H9 (cell line): ENCODE results near the gene SLC52A3. TPM values are rescaled to one million over a fixed set of nuclear protein-coding genes. Genes with fewer than 3 reads are reported as not detected.

Experiments
- DNase-seq: peaks from one replicate; pipeline ENCODE4 v3.0.0-alpha.2; 2017
- H2AFZ ChIP-seq: one replicate; pipeline ENCODE4 v1.6.1; 2013; ENCODE audit warnings: mild to moderate bottlenecking, low read length, control low read depth, moderate library complexity
- H2AK5ac ChIP-seq: 2 replicates; pipeline ENCODE4 v1.6.1; 2013; ENCODE audit warnings: low read length, control low read depth, mixed read lengths; ENCODE audit not compliant: insufficient read length
- H2BK120ac ChIP-seq: one replicate; pipeline ENCODE4 v1.6.1; 2013; ENCODE audit warnings: low read depth, mild to moderate bottlenecking, low read length, control low read depth, inconsistent platforms; ENCODE audit not compliant: poor library complexity, severe bottlenecking
- H2BK12ac ChIP-seq: 2 replicates; pipeline ENCODE4 v1.6.1; 2013; ENCODE audit warnings: low read length, control low read depth, mixed read lengths, low read depth; ENCODE audit not compliant: insufficient read length
- H2BK15ac ChIP-seq: 2 replicates; pipeline ENCODE4 v1.6.1; 2013; ENCODE audit warnings: low read depth, low read length, control low read depth
- H2BK20ac ChIP-seq: one replicate; pipeline ENCODE4 v1.6.1; 2013; ENCODE audit warnings: low read depth, mild to moderate bottlenecking, low read length, control low read depth, inconsistent platforms; ENCODE audit not compliant: poor library complexity, severe bottlenecking
- H2BK5ac ChIP-seq: 2 replicates; pipeline ENCODE4 v1.6.1; 2013; ENCODE audit warnings: low read length, control low read depth, mixed read lengths; ENCODE audit not compliant: insufficient read length
- H3K14ac ChIP-seq: 2 replicates; pipeline ENCODE4 v1.6.1; 2013; ENCODE audit warnings: low read length, control low read depth; ENCODE audit not compliant: insufficient read depth
- H3K18ac ChIP-seq: 2 replicates; pipeline ENCODE4 v1.6.1; 2013; ENCODE audit warnings: low read depth, mild to moderate bottlenecking, mixed read lengths, low read length, control low read depth; ENCODE audit not compliant: insufficient read length
- H3K23ac ChIP-seq: 2 replicates; pipeline ENCODE4 v1.6.1; 2013; ENCODE audit warnings: low read length, control low read depth, mixed read lengths, low read depth; ENCODE audit not compliant: insufficient read length
- H3K23me2 ChIP-seq: 2 replicates; pipeline ENCODE4 v1.6.1; 2013; ENCODE audit warnings: low read depth, mild to moderate bottlenecking, mixed read lengths, low read length, control low read depth; ENCODE audit not compliant: insufficient read length, poor library complexity, severe bottlenecking
- H3K27ac ChIP-seq: 2 replicates; pipeline ENCODE4 v1.5.1; 2013; ENCODE audit warnings: low read length, control low read depth, mixed read lengths, low read depth; ENCODE audit not compliant: insufficient read length
- H3K27me3 ChIP-seq: 2 replicates; pipeline ENCODE4 v1.6.1; 2013; ENCODE audit warnings: low read length, control low read depth, inconsistent platforms; ENCODE audit not compliant: insufficient read depth
- H3K4ac ChIP-seq: 2 replicates; pipeline ENCODE4 v1.6.1; 2013; ENCODE audit warnings: low read depth, mild to moderate bottlenecking, control low read depth, inconsistent platforms, low read length, moderate library complexity
- H3K4me1 ChIP-seq: 2 replicates; pipeline ENCODE4 v1.6.1; 2013; ENCODE audit warnings: low read length, control low read depth, inconsistent platforms; ENCODE audit not compliant: insufficient read depth
- H3K4me2 ChIP-seq: 2 replicates; pipeline ENCODE4 v1.6.1; 2013; ENCODE audit warnings: low read length, control low read depth, mixed read lengths; ENCODE audit not compliant: insufficient read length, insufficient read depth
- H3K56ac ChIP-seq: 2 replicates; pipeline ENCODE4 v1.6.1; 2013; ENCODE audit warnings: low read depth, mild to moderate bottlenecking, mixed read lengths, low read length, control low read depth; ENCODE audit not compliant: insufficient read length
- H3K79me1 ChIP-seq: 2 replicates; pipeline ENCODE4 v1.6.1; 2013; ENCODE audit warnings: low read depth, mild to moderate bottlenecking, moderate library complexity, low read length, control low read depth, inconsistent platforms; ENCODE audit not compliant: insufficient read depth, poor library complexity, severe bottlenecking
- H3K79me2 ChIP-seq: 2 replicates; pipeline ENCODE4 v1.6.1; 2013; ENCODE audit warnings: low read length, control low read depth, inconsistent platforms; ENCODE audit not compliant: insufficient read depth
- H3K9ac ChIP-seq: 2 replicates; pipeline ENCODE4 v1.6.1; 2013; ENCODE audit warnings: low read length, control low read depth, mixed read lengths; ENCODE audit not compliant: insufficient read length; ENCODE audit errors: extremely low read depth
- H3K9me3 ChIP-seq: one replicate; pipeline ENCODE4 v1.6.1; 2013; ENCODE audit warnings: low read depth, low read length, inconsistent platforms; ENCODE audit not compliant: control insufficient read depth
- H3T11ph ChIP-seq: one replicate; pipeline ENCODE4 v1.6.1; 2013; ENCODE audit warnings: mild to moderate bottlenecking, low read length, control low read depth, inconsistent platforms
- H4K20me1 ChIP-seq: one replicate; pipeline ENCODE4 v1.6.1; 2013; ENCODE audit not compliant: control insufficient read depth, insufficient read length, insufficient read depth
- H4K5ac ChIP-seq: 2 replicates; pipeline ENCODE4 v1.6.1; 2013; ENCODE audit warnings: low read depth, mild to moderate bottlenecking, mixed read lengths, low read length, control low read depth; ENCODE audit not compliant: insufficient read length
- H4K8ac ChIP-seq: replicated peaks from 2 replicates; pipeline ENCODE4 v1.6.1; 2013; ENCODE audit warnings: low read length, control low read depth, mixed read lengths, low read depth; ENCODE audit not compliant: insufficient read length
- H4K91ac ChIP-seq: 2 replicates; pipeline ENCODE4 v1.6.1; 2013; ENCODE audit warnings: low read depth, mild to moderate bottlenecking, moderate library complexity, mixed read lengths, low read length, control low read depth; ENCODE audit not compliant: insufficient read length
- H3K27ac Mint-ChIP-seq, 3 experiments: 2 replicates in 2 of 3; 3 replicates in 1 of 3; pipeline ENCODE4 v1.8.0; 2020 to 2021; ENCODE audit warnings: mixed read lengths in 3 of 3, mild to moderate bottlenecking in 1 of 3, moderate library complexity in 1 of 3
- H3K27me3 Mint-ChIP-seq: 2 replicates; pipeline ENCODE4 v1.8.0; 2021; ENCODE audit warnings: low read depth, mild to moderate bottlenecking, moderate library complexity, mixed read lengths
- H3K36me3 Mint-ChIP-seq, 3 experiments: 2 replicates in 2 of 3; 3 replicates in 1 of 3; pipeline ENCODE4 v1.8.0; 2020 to 2021; ENCODE audit warnings: low read depth in 3 of 3, mixed read lengths in 3 of 3; ENCODE audit not compliant: insufficient read depth in 1 of 3
- H3K4me1 Mint-ChIP-seq, 2 experiments: 2 replicates each; pipeline ENCODE4 v1.8.0; 2020; ENCODE audit warnings: mixed read lengths in 2 of 2
- H3K4me3 Mint-ChIP-seq, 2 experiments: 2 replicates in 1 of 2; 3 replicates in 1 of 2; pipeline ENCODE4 v1.8.0; 2020 to 2021; ENCODE audit warnings: mild to moderate bottlenecking in 2 of 2, mixed read lengths in 2 of 2, moderate library complexity in 1 of 2
- H3K9me3 Mint-ChIP-seq, 2 experiments: 2 replicates in 1 of 2; 3 replicates in 1 of 2; pipeline ENCODE4 v1.8.0; 2020; ENCODE audit warnings: mild to moderate bottlenecking in 2 of 2, mixed read lengths in 2 of 2, moderate library complexity in 1 of 2
- WGBS: extraction: QIAGEN DNeasy Blood & Tissue Kit; methylation state at CpG from one replicate; pipeline ENCODE4 v1.1.7; 2013; ENCODE audit warnings: missing lambda C conversion rate, low lambda C conversion rate, mixed read lengths; ENCODE audit not compliant: insufficient read length; ENCODE audit errors: extremely low coverage; 5-methylcytosine and 5-hydroxymethylcytosine counted together
- total RNA-seq: library from RNA; stranded (reverse); gene quantifications from 2 replicates; pipeline ENCODE4 v1.2.1, GENCODE V29; 2021
- TF ChIP-seq, protein P1 (sequence below): fragments of 200-600 bp; sonication (generic); conservative IDR thresholded peaks from 3 replicates; pipeline ENCODE4 v1.8.0; 2021; ENCODE audit warnings: antibody characterized with exemption, mild to moderate bottlenecking

The SLC52A3 gene
- total RNA-seq, 1 experiment from 2014 or later: 3.3 TPM

DNA sequence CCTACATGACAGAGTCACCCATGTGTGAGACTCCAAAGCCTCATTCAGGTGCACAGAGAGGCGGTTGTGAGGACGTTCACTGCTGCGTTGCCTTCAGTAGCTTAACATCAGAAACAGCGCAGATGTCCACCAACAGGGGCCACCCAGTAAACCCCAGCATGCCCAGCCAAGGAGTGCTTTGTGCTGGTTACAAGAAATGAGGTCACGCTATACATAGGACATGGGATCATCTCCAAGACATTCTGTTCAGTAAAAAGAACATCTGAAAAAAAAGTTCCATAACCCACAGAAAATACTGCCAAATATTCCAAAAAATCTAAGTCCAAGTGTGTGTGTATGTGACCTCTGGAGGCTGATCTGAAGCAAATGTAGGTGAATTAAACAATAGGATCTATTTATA lies 16.0 kb downstream of the SLC52A3 start:
- peaks cover 2 to 5% of the 10 kb centered on the region in 2 experiments; a peak in 2 of 5 replicates for H3K9me3 Mint-ChIP-seq
- whole genome bisulfite sequencing: no CpG with 5 or more reads among the region's 5 CpGs
- no peaks in the 10 kb centered on the region for H3K79me2 ChIP-seq
- no peaks in the 10 kb centered on the region for H3K27me3 ChIP-seq
- no peaks in the 10 kb centered on the region for H3K9me3 ChIP-seq
- no peak overlapping the region for H3K4me3 Mint-ChIP-seq
- H4K91ac ChIP-seq: no peak overlapping the region
- H3K56ac ChIP-seq: no peak overlapping the region
- H3K4ac ChIP-seq: no peak overlapping the region
- no peak overlapping the region for H4K8ac ChIP-seq
- H3K4me2 ChIP-seq: no peak overlapping the region
- no peak overlapping the region for H3K18ac ChIP-seq
- DNase-seq: no peak
- no peak overlapping the region for H3K27ac Mint-ChIP-seq
- no peak overlapping the region for H3K27ac ChIP-seq
- no peaks in the 10 kb centered on the region for H3K23me2 ChIP-seq
- H4K5ac ChIP-seq: no peak overlapping the region
- H3T11ph ChIP-seq: no peak overlapping the region
- H3K14ac ChIP-seq: no peak overlapping the region
- no peak overlapping the region for H3K23ac ChIP-seq
- H2BK120ac ChIP-seq: no peak overlapping the region
- no peak overlapping the region for H2BK15ac ChIP-seq
- H2BK20ac ChIP-seq: no peak overlapping the region
- H2AK5ac ChIP-seq: no peak overlapping the region
- no peaks in the 10 kb centered on the region for H3K79me1 ChIP-seq
- no peaks in the 10 kb centered on the region for H3K36me3 Mint-ChIP-seq
- no peaks in the 10 kb centered on the region for H4K20me1 ChIP-seq
- peaks cover 3% of the 10 kb centered on the region; the same call in 1 of the 2 replicates for H3K4me1 ChIP-seq
- H2BK12ac ChIP-seq: no peak overlapping the region
- H2BK5ac ChIP-seq: no peak overlapping the region
- H2AFZ ChIP-seq: no peak overlapping the region
- TF ChIP-seq, protein P1, sequence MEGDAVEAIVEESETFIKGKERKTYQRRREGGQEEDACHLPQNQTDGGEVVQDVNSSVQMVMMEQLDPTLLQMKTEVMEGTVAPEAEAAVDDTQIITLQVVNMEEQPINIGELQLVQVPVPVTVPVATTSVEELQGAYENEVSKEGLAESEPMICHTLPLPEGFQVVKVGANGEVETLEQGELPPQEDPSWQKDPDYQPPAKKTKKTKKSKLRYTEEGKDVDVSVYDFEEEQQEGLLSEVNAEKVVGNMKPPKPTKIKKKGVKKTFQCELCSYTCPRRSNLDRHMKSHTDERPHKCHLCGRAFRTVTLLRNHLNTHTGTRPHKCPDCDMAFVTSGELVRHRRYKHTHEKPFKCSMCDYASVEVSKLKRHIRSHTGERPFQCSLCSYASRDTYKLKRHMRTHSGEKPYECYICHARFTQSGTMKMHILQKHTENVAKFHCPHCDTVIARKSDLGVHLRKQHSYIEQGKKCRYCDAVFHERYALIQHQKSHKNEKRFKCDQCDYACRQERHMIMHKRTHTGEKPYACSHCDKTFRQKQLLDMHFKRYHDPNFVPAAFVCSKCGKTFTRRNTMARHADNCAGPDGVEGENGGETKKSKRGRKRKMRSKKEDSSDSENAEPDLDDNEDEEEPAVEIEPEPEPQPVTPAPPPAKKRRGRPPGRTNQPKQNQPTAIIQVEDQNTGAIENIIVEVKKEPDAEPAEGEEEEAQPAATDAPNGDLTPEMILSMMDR: no peak
- no peaks in the 10 kb centered on the region; the same call in 1 of the 2 replicates for H3K27me3 Mint-ChIP-seq
- no peak overlapping the region for H3K9ac ChIP-seq
- H3K4me1 Mint-ChIP-seq: peaks cover 2 to 13% of the 10 kb centered on the region in 2 experiments
